ENCODE data around the gene MACROD2. TPM values are rescaled to one million over a fixed set of nuclear protein-coding genes. Genes with fewer than 3 reads are reported as not detected.

The MACROD2 gene
- polyA plus RNA-seq, 1 donor from 2014 or later: 23.2 TPM

GRCh38 chr20:15965165-15965564 is 1969.8 kb downstream of the MACROD2 start:
- H3K9me2 ChIP-seq (ENCODE audit: insufficient read depth, low read length): no peaks in the 10 kb centered on the region
- no peaks in the 10 kb centered on the region for H4K20me1 ChIP-seq (ENCODE audit: insufficient read depth)
- no peak overlapping the region for H3K4me3 ChIP-seq (ENCODE audit: low read length)
- TF ChIP-seq RAD21 (conservative IDR thresholded peaks at IDR 0.05) (no peak), SMC3 (conservative IDR thresholded peaks at IDR 0.05; ENCODE audit: poor library complexity) (no peak), EZH2 (IDR thresholded peaks at IDR 0.05; ENCODE audit: borderline replicate concordance, insufficient read depth, low read length, poor library complexity, severe bottlenecking) (no peak), MXI1 (conservative IDR thresholded peaks at IDR 0.05; ENCODE audit: poor library complexity, severe bottlenecking) (no peak), TAF1 (IDR thresholded peaks at IDR 0.05; ENCODE audit: low read depth) (no peak), REST (IDR thresholded peaks at IDR 0.05; ENCODE audit: borderline replicate concordance) (no peak), CTCF (IDR thresholded peaks at IDR 0.05; ENCODE audit: poor library complexity, severe bottlenecking) (no peak), POLR2AphosphoS5 (IDR thresholded peaks at IDR 0.05) (no peak), EP300 (conservative IDR thresholded peaks at IDR 0.05; ENCODE audit: poor library complexity, severe bottlenecking) (no peak)
- H3K27me3 ChIP-seq (ENCODE audit: insufficient read depth, low read depth, low read length): no peaks in the 10 kb centered on the region
- no peak overlapping the region for H2AFZ ChIP-seq (ENCODE audit: low read depth, low read length)
- H3K9ac ChIP-seq (ENCODE audit: low read length): no peak overlapping the region
- H3K79me2 ChIP-seq (replicated peaks; ENCODE audit: insufficient read depth, low read length): no peaks in the 10 kb centered on the region
- H3K4me2 ChIP-seq (ENCODE audit: low read length): no peak overlapping the region
- H3K27ac ChIP-seq (ENCODE audit: low read length): no peak overlapping the region
- H3K9me3 ChIP-seq (ENCODE audit: low read length): no peaks in the 10 kb centered on the region
- H3K36me3 ChIP-seq (ENCODE audit: insufficient read depth, low read length): no peaks in the 10 kb centered on the region
- no peaks in the 10 kb centered on the region for H3F3A ChIP-seq (ENCODE audit: insufficient read depth, low read length, poor library complexity, severe bottlenecking)

- Histone ChIP-seq H4K20me1 (ENCODE audit: insufficient read depth) (no peaks in the 10 kb centered on the region), H3K4me2 (ENCODE audit: low read length) (no peak overlapping the region), H3F3A (ENCODE audit: insufficient read depth, low read length, poor library complexity, severe bottlenecking) (no peaks in the 10 kb centered on the region), H3K9me2 (ENCODE audit: insufficient read depth, low read length) (no peaks in the 10 kb centered on the region), H3K27me3 (ENCODE audit: insufficient read depth, low read depth, low read length) (no peaks in the 10 kb centered on the region), H3K36me3 (ENCODE audit: insufficient read depth, low read length) (no peaks in the 10 kb centered on the region), H3K27ac (ENCODE audit: low read length) (no peak overlapping the region), H2AFZ (ENCODE audit: low read depth, low read length) (no peak overlapping the region), H3K4me3 (ENCODE audit: low read length) (no peak overlapping the region), H3K9me3 (ENCODE audit: low read length) (no peaks in the 10 kb centered on the region), H3K9ac (ENCODE audit: low read length) (no peak overlapping the region), H3K79me2 (replicated peaks; ENCODE audit: insufficient read depth, low read length) (no peaks in the 10 kb centered on the region)
- TF ChIP-seq TAF1 (IDR thresholded peaks at IDR 0.05; ENCODE audit: low read depth) (no peak), POLR2AphosphoS5 (IDR thresholded peaks at IDR 0.05) (no peak), CTCF (IDR thresholded peaks at IDR 0.05; ENCODE audit: poor library complexity, severe bottlenecking) (no peak), EZH2 (IDR thresholded peaks at IDR 0.05; ENCODE audit: borderline replicate concordance, insufficient read depth, low read length, poor library complexity, severe bottlenecking) (no peak), SMC3 (conservative IDR thresholded peaks at IDR 0.05; ENCODE audit: poor library complexity) (no peak), RAD21 (conservative IDR thresholded peaks at IDR 0.05) (no peak), MXI1 (conservative IDR thresholded peaks at IDR 0.05; ENCODE audit: poor library complexity, severe bottlenecking) (no peak)
Measured at GRCh38 chr20:15967334-15967733, 1972.0 kb downstream of the MACROD2 start.
